Uterus (tissue), 2 donors: ENCODE results near the gene PAAF1.

Source experiments
- POLR2A ChIP-seq, 2 donors: fragments of 450-650 bp; IDR thresholded peaks; one replicate each; pipeline ENCODE4 v1.6.1; 2016; ENCODE audit warnings: antibody characterized with exemption in 2 of 2, mild to moderate bottlenecking in 1 of 2, moderate library complexity in 1 of 2
- TF ChIP-seq, protein P1 (sequence below), 4 experiments: fragments of 200-600 bp in 2 of 4; fragments of 450-650 bp in 2 of 4; sonication (generic) in 2 of 4; IDR thresholded peaks; one replicate each; pipeline ENCODE4 v1.5.1; 2016 to 2019; ENCODE audit warnings: antibody characterized with exemption in 4 of 4, mild to moderate bottlenecking in 2 of 4, moderate library complexity in 1 of 4

DNA sequence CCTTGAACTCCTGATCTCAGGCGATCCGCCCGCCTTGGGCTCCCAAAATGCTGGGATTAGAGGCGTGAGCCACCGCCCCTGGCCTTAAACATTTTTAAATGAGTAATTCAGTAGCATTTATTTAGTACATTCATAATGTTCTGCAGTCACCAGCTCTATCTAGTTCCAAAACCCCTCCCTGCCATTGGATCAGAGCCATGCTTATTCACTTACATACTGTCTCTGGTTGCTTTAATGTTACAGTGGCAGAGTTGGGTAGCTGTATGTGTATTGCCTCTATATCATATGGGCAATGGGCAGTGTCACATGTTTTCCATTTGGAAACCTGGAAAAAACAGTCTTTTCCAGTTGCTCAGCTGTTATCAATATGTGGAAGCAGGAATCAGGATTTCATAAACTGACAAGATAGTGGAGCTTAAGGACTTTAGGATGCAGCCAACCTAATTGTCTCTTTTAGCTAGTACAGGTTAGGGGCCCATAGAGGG is 10.7 kb upstream of the PAAF1 start:
- TF ChIP-seq, protein P1, sequence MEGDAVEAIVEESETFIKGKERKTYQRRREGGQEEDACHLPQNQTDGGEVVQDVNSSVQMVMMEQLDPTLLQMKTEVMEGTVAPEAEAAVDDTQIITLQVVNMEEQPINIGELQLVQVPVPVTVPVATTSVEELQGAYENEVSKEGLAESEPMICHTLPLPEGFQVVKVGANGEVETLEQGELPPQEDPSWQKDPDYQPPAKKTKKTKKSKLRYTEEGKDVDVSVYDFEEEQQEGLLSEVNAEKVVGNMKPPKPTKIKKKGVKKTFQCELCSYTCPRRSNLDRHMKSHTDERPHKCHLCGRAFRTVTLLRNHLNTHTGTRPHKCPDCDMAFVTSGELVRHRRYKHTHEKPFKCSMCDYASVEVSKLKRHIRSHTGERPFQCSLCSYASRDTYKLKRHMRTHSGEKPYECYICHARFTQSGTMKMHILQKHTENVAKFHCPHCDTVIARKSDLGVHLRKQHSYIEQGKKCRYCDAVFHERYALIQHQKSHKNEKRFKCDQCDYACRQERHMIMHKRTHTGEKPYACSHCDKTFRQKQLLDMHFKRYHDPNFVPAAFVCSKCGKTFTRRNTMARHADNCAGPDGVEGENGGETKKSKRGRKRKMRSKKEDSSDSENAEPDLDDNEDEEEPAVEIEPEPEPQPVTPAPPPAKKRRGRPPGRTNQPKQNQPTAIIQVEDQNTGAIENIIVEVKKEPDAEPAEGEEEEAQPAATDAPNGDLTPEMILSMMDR (IDR thresholded peaks at IDR 0.05): no peak
- no peak for TF ChIP-seq POLR2A (IDR thresholded peaks at IDR 0.05)
